Putamen (tissue), 1 donor: ENCODE measurements around the gene MAGI3.
A peak's percentile ranks its signal among the peaks of the same experiment; 100 is the strongest.

ENCODE experiments used
- DNase-seq: peaks from one replicate; pipeline ENCODE4 v3.0.0-alpha.2; 2016; ENCODE audit warnings: low spot score

Gene MAGI3

DNA sequence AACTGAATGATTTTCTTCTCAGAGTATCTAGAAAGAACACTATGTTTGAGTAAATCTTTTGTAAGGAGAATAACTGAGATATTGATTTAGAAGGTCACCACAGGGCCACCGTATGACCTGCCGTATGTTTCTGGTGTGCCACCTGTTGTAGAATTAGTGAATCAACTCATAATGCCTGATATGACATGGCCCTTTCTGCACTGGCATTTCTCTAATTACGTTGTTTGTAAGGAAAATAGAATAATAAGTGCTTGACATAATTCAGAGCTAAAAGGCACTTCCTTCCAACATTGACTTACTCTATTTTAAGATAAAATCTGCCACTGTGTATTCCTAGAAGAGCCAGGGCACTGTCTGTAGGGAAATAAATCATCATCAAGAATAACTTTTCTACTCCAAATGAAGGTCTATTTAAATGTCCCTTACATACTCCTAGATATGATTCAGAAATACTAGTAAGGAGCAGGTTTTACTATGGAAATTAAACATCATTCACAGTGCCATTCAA, 267.3 kb downstream of the MAGI3 start:
- no peak for DNase-seq

DNA sequence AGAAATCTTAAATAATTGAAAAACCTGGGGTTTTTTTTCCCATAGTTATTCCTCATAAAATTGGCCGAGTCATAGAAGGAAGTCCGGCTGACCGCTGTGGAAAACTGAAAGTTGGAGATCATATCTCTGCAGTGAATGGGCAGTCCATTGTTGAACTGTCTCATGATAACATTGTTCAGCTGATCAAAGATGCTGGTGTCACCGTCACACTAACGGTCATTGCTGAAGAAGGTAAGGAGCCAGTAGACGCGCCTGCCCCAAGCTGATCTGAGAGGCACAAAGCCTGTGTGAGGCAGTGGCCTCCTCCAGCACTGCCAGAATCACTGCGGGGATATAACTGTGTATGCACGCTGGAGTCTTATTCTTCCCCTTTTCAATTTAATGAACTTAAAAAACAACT, 268.7 kb downstream of the MAGI3 start:
- DNase-seq, result no peak

GRCh38 chr1:113659556-113659955, 269.2 kb downstream of the MAGI3 start:
- peak; percentile 3 for DNase-seq

DNA sequence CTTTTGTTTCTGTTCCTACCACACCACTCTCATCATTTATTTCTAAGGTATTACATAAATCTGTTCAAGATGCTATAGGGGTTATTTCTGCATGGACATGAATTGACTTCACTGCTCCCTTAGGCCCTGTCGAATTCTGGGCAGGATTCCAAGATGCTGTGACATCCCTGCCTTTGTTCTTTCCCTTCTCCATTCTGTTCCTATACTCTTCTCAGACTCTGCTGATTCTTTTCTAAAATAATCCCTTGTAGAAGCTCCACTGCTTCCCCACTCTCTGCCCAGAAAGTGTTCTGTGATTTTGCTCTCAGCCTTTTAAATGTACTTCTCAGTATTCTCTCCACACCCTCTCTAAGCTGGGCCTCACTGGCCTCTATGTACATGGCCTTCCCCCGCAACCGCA, 269.8 kb downstream of the MAGI3 start:
- peak; percentile 28 for DNase-seq

- no peak for DNase-seq
These were observed 271.8 kb downstream of the MAGI3 start for GRCh38 chr1:113662101-113662500.

DNA sequence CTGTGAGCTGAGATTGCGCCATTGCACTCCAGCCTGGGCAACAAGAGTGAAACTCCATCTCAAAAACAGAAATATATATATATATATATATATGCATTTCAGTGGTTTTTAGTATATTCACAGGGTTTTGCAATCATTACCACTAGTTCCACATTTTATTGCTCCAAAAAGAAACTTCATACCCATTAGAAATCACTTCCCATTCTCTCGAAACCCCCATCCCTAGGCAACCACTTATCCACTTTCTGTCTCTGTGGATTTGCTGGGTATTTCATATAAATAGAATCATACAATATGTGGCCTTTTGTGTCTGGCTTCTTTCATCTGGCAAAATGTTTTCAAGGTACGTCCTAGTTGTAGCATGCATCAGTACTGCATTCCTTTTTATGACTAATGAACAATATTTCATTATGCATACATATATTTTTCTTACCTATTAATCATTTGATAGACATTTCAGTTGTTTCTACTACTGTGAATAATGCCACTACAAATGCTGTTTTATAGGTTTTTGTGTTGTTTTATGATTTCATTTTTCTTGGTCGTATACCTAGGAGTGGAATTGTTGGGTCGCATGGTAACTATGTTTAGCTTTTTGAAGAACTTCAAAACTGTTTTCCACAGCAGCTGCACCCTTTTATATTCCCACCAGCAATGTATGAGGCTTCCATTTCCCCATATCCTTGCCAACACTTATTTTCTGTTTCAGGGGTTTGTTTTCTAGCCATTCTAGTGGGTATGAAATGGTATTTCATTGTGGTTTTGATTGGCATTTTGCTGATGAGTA, 273.0 kb downstream of the MAGI3 start:
- no peak for DNase-seq

DNA sequence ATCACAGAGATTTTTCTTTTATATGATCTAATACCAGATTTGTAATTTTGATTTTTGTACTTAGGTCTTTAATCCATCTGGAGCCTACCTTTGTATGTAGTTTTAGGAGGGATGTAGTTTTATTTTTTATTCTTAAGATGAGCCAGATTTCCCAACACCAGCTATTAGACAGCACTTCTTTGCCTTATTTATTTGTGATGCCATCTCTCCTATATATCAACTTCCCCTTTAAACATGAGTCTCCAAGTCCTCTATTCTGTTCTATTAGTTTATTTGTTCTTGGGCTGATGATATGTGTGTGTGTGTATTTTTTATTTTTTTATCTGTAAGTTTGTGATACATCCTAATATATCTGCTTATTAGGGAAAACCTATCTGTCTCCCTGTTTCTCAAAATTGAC, 274.8 kb downstream of the MAGI3 start:
- DNase-seq, result no peak

- no peak for DNase-seq
These were observed 275.8 kb downstream of the MAGI3 start for GRCh38 chr1:113666126-113666525.

GRCh38 chr1:113669988-113670387, 279.7 kb downstream of the MAGI3 start:
- DNase-seq, result no peak

- DNase-seq, result no peak
These were observed 280.3 kb downstream of the MAGI3 start for GRCh38 chr1:113670650-113671049.

GRCh38 chr1:113672491-113672890, 282.2 kb downstream of the MAGI3 start:
- no peak for DNase-seq

DNA sequence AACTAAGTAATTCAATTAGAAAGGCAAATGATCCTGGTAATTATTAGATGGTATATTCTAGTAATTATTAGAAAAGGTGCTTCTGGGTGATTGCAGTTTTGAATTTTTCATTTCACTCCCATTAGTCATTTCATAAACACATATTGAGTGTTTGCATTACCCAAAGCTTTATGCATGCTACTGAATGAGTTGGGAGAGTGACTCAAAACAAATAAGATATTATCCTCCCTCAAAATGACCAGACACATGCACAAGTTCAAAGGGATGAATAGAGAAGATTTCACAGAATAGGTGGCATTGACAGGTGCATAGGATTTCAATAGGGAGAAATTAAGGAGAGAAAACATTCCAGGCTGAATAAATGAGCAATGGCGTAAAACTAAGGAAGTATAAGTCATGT, 284.3 kb downstream of the MAGI3 start:
- DNase-seq, result no peak

DNA sequence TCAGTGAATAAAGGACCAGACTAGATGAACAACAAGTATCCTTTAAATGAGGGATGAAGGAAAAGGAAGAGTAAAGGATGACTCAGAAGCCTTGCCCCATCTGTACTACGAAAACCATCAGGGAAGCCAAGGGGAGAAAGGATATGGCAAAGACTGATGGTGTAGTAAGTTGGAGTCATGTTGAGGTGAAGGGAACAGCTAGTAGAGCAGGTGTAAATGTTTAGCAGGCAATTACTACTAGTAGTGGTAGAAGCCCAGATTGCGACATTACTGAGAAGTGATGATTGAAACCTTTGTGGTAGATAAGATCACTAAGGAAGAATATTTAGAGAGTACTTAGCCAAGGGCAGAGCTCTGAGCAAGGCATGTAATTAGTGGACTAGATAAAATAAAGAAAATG, 285.0 kb downstream of the MAGI3 start:
- DNase-seq, result no peak

GRCh38 chr1:113676524-113676923, 286.2 kb downstream of the MAGI3 start:
- DNase-seq, result no peak

GRCh38 chr1:113677250-113678158, 287.2 kb downstream of the MAGI3 start:
- DNase-seq, result peak; percentile 19

GRCh38 chr1:113678159-113678469, 287.8 kb downstream of the MAGI3 start:
- DNase-seq, result no peak

DNA sequence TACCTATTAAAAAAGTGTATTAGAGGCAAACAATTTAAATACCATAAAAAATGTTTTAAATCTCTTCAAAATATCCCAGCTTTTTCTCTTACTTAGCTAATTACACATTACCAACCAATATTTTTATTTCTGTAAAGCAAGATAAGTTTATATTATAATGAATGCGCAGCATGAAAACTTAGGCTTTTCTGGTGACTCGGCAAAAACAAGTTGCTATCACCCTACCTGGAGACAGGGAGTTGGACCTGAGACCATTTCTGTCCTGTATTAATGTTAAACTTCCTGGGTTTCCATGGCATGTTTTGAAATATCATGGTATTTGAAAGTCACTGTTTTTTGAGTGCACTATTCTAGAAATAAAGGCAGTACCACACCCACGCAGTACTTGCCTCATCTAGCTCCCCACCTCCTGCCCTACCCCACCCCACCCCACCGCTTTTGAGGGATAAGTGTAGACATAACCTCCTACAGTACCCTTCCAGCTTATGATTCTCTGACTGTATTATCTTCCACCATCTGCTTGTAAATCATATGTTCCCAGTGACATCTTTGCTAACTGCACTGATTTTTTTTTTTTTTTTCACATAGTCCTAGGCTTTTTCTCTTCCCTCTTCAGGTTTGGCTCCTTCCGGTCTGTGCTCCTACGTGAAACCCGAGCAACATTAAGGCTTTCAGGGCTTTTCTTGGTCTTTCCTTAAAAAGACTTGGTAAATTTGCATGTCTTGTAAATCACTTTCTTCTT, 291.5 kb downstream of the MAGI3 start:
- DNase-seq, result peak; percentile 52

GRCh38 chr1:113683384-113684152, 293.3 kb downstream of the MAGI3 start:
- DNase-seq, result no peak

DNA sequence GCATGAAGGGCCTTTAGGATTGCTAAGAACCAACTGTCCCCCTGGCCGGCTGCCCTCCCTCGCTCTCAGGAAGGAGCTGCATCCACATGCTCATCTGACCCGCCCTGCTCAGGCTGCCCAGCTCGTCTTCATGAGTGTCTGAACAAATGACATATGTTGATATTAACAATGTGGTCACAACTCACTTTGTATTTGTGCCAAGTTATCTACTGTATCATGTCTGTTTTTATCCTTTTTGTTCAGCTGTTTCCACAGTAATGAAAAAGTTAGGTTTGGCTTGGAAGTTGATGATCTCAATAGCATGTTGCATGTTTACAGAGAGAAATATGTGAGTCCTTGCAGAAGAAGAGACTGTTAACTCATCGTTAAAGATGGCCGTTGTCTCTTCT, 293.8 kb downstream of the MAGI3 start:
- no peak for DNase-seq

GRCh38 chr1:113686891-113687618, 296.7 kb downstream of the MAGI3 start:
- DNase-seq, result no peak

DNA sequence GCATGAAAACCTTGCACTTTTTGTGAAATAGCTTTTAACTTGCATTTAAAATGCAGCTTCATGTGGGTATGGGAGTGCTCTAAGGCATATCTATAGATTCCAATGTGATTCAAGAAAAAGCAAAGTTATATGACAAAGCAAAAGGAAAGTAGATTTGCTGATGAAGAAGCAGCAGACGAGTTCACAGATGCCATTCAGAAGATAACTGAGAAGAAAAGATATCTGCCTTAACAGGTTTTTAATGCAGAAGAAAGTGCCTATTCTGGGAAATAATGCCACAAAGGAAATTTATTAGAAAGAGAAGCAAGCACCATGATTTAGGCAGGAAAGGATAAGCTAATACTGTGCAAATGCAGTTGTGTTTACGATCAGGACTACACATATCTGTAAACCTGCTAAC, 300.9 kb downstream of the MAGI3 start:
- DNase-seq, result no peak
